Right hindlimb (tissue), 1 donor: ENCODE measurements around the gene LPIN3.

Experiments
- DNase-seq: peaks from one replicate; pipeline ENCODE4 v3.0.0-alpha.2; 2018

LPIN3 gene

GRCh38 chr20:41367393-41367695 lies 26.7 kb downstream of the LPIN3 start:
- no peak for DNase-seq

GRCh38 chr20:41367956-41368355 lies 27.3 kb downstream of the LPIN3 start:
- DNase-seq, result no peak

DNA sequence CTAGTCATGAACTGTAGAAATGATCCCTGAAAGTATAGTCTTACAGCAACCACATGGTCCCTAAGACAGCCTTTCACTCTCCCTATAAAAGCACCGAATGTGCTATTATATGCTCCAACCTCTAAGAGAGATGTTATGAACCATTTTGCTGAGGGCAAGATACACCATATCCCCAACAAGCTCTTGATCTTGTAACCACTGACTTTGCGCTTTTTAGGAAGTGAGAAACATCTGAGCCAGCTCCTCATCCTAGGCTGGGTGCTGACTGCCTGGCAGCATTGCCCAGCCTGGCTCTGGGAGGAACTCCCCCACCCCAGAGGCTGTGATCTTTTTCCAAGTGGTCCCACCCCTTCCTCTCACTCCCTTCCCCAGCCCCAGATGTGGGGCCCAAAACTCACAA lies 29.1 kb downstream of the LPIN3 start:
- no peak for DNase-seq

- no peak for DNase-seq
These were observed 29.6 kb downstream of the LPIN3 start for GRCh38 chr20:41370176-41370575.

DNA sequence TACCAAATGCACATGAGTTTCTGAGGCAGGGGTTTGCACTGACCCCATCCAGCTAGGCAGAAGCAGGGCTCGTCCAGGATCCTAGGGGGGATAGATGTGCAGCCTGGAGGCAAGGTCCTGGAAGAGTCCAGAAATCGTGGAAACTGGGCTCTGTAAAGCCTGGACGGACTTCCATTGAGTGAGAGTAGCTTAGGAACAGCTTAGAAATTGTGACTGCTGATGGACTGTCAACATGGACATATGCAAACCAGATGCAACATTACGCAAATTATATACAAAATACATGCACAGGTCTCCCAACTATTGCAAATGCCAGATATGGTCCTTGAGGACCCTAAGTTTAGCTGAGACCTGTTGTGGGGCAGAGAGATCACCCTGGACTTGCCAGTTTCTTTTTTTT lies 30.8 kb downstream of the LPIN3 start:
- no peak for DNase-seq

DNA sequence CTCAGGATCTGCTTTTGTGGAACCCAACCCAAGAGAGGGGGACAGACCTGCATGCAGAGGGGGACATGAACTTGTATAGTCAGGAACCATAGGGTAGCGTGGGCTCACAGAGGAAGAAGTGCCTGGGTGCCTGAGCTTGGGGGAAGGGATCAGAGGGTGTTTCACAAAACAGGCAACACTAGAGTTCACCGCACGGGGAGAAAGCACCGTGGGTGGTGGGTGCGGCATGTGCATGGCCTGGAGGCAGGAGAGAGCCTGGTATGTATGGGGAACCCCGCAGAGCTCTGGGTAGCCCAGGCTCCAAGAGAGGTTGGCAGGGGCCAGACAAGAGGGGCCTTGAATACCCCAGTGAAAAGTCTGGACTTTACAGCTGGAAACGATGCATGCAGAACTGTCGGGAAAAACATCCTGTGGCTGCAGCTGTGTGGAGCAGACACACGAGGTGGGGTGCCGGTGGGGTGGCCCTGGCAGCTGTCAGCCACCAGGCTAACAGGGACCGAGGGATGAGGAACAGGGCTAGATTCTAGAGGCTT lies 32.7 kb downstream of the LPIN3 start:
- no peak for DNase-seq

GRCh38 chr20:41373931-41374920 lies 33.6 kb downstream of the LPIN3 start:
- DNase-seq, result no peak

- DNase-seq, result no peak
These were observed 35.2 kb downstream of the LPIN3 start for GRCh38 chr20:41375846-41376245.

GRCh38 chr20:41376349-41376748 lies 35.7 kb downstream of the LPIN3 start:
- DNase-seq, result no peak

DNA sequence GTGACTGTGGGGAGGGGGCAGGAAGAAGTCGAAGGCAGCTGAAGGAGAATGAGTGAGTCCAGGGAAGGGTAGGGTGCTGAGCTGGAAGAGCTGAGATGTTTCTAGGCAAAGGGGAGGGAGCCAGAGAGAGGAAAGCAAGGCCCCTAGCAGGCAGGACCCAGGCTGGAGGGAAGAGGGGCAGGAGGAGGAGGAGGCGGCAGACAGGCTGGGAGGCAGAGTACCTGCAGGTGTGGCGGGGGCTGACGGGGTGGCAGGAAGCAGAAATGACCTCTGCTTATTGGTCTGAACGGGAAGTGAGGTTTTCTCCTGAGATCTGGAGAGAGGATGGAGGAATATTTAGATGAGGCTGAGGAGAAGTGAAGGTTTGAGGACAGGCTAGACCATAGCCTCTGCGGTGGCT lies 36.7 kb downstream of the LPIN3 start:
- DNase-seq, result no peak

- no peak for DNase-seq
These were observed 38.9 kb downstream of the LPIN3 start for GRCh38 chr20:41379551-41379950.

- DNase-seq, result no peak
These were observed 40.1 kb downstream of the LPIN3 start for GRCh38 chr20:41380551-41381193.

DNA sequence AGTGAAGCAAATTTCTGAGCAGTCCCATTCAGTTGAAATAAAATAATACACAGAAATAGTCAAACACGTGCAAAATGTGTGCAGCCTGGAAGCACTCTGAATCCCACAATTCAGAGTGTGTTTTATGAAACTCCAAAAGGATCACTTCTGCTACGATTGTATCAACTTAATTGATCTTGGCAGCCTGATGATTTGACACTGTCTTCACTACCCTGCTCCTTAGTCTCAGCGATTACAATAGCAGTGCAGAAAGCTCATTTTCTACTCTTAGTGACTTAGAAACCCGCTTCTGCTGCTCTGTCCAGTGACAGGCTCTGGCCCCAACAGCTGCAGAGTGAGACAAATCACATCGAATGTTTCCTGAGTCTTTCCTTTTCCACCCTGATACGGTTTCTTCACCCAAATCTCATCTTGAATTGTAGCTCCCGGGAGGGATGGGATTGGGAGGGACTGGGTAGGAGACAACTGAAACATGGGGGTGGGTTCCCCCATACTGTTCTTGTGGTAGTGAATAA lies 42.2 kb downstream of the LPIN3 start:
- no peak for DNase-seq

- DNase-seq, result peak; percentile 86
These were observed 46.1 kb downstream of the LPIN3 start for GRCh38 chr20:41386502-41387427.

DNA sequence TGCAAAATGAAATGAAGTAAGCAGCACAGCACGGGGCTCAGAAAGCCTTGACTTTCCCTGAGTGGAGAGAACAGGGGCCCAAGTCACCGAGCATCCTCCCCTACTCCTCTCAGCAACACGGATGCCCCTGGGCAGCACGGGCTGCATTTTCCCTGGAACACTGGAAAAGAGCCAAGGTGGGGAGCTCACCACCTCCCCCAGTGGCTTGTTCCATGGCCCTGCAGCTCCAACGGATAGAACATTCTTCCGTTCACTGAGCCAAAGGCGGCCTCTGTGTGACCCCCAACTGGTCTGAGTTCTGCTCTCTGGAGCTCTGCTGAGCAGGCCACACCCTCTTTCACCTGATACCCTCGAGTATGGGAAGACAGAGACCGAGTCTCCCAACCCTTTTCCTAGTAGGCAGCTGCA lies 46.8 kb downstream of the LPIN3 start:
- DNase-seq, result peak; percentile 76

DNA sequence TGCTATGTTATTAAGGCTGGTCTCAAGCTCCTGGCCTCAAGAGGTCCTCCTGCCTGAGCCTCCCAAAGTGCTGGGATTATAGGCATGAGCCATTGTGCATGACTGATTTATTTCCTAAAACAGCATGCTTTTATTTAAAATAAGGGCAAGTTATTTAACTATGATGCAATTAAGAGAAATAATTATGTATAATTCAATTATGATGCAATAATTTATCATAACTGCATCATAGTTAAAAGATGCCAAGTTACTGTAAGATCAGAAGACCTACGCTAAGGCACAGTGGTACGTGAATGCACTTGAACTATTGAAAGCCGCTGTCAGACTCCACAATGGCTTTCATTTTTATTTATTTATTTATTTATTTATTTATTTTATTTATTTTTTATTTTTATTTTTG lies 50.3 kb downstream of the LPIN3 start:
- DNase-seq, result no peak

DNA sequence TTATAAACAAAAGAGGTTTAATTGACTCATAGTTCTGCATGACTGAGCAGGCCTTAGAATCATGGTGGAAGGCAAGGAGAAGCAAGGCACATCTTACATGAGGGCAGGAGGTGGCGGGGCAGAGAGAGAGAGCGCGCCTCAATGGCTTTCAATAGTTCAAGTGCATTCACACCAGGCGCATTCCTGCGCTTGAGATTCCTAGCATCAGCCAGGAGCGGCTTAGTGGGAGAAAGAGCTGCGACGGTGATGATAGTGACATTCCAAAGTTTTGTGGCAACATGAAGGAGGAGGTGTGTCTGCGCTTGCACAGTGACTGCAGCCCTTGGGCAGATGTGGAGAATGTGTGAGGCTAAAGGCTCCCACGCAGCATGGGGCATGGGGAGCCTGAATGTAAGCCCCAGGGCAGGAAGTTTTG lies 51.0 kb downstream of the LPIN3 start:
- DNase-seq, result no peak

- no peak for DNase-seq
These were observed 51.7 kb downstream of the LPIN3 start for GRCh38 chr20:41392295-41392694.

DNA sequence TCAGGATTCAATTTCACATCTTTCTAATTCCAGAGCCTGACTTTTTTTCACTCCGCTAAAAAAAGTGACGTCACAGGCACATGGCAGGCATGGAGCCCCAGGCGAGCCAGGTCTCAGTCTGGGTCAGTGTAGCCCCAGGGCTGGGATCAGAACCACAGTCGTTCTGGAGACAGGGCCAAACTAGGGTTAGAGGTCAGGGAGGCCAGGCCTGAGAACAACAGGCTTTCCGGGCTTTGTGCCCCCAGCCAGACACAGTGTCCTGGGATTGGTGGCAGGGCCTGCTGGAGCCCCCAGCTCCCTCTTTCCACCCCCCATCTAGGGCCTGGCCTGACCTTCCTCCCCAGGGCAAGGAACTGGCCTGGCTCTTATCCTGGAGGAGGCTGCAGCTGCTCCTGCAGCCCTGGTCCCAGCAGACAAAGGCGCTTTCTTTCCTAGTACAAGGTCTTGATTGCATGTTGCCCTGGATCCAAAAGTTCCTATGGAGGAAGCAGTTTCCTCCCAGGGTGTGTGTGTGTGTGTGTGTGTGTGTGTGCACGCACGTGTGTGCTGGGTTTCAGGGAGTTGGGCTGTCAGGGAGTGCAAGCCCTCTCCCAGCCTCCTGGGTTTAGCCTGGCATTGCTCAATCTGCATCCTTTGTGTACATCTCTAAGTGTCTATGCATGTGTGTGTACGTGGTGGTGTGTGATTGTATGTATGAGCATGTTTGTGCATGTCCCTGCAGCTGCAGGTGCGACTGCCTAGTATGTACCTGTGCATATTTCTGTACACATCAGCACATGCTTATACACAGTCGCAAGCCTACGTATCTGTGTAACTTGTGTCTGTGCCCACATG lies 52.5 kb downstream of the LPIN3 start:
- peak; percentile 83 for DNase-seq

GRCh38 chr20:41393705-41394066 lies 53.1 kb downstream of the LPIN3 start:
- peak; percentile 58 for DNase-seq

DNA sequence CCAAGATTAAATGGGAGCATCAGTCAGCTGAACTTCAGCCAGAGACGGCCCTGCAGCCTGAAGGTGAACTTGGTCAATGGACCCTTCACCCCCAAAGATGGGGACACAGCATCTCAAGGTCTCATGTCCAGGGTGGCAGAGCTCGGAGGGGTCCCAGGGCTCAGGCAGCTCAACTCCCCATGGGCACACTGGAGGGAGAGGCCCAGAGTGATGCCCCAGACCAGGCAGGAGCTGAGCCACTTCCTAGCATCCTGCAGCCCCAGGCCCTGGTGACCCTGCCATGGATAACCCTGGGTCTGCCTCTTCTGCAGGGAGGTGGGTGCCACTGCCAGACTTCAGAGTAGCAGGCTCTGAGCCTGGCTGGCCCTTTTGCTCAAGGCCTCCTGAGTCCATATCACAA lies 53.5 kb downstream of the LPIN3 start:
- DNase-seq, result no peak
